OCI-LY1 (cell line): Measurements from ENCODE around the gene PPP1R7.

ENCODE experiments used
- CTCF ChIP-seq: fragments of 200-600 bp; sonication (generic), shearing (Covaris generic); IDR thresholded peaks from 2 replicates; pipeline ENCODE4 v1.5.1; 2017; ENCODE audit warnings: mild to moderate bottlenecking, antibody characterized with exemption, low read length, moderate library complexity, mixed read lengths
- EZH2 ChIP-seq: fragments of 200-600 bp; sonication (generic), shearing (Covaris generic); IDR thresholded peaks from 2 replicates; pipeline ENCODE4 v1.8.0; 2017; ENCODE audit warnings: borderline replicate concordance, mixed run types, mild to moderate bottlenecking, antibody characterized with exemption, low read length, moderate library complexity, mixed read lengths

GRCh38 chr2:241155936-241156335, 5.7 kb downstream of the PPP1R7 start:
- no peak for TF ChIP-seq CTCF
- TF ChIP-seq EZH2: no peak
